H9 (cell line): ENCODE results near the gene PHLDA1. TPM values are rescaled to one million over a fixed set of nuclear protein-coding genes. Genes with fewer than 3 reads are reported as not detected.
A peak's percentile ranks its signal among the peaks of the same experiment; 100 is the strongest.

Experiments used
- DNase-seq: peaks from one replicate; pipeline ENCODE4 v3.0.0-alpha.2; 2017
- H2AFZ ChIP-seq: one replicate; pipeline ENCODE4 v1.6.1; 2013; ENCODE audit warnings: mild to moderate bottlenecking, low read length, control low read depth, moderate library complexity
- H2AK5ac ChIP-seq: 2 replicates; pipeline ENCODE4 v1.6.1; 2013; ENCODE audit warnings: low read length, control low read depth, mixed read lengths; ENCODE audit not compliant: insufficient read length
- H2BK120ac ChIP-seq: one replicate; pipeline ENCODE4 v1.6.1; 2013; ENCODE audit warnings: low read depth, mild to moderate bottlenecking, low read length, control low read depth, inconsistent platforms; ENCODE audit not compliant: poor library complexity, severe bottlenecking
- H2BK12ac ChIP-seq: 2 replicates; pipeline ENCODE4 v1.6.1; 2013; ENCODE audit warnings: low read length, control low read depth, mixed read lengths, low read depth; ENCODE audit not compliant: insufficient read length
- H2BK15ac ChIP-seq: 2 replicates; pipeline ENCODE4 v1.6.1; 2013; ENCODE audit warnings: low read depth, low read length, control low read depth
- H2BK20ac ChIP-seq: one replicate; pipeline ENCODE4 v1.6.1; 2013; ENCODE audit warnings: low read depth, mild to moderate bottlenecking, low read length, control low read depth, inconsistent platforms; ENCODE audit not compliant: poor library complexity, severe bottlenecking
- H2BK5ac ChIP-seq: 2 replicates; pipeline ENCODE4 v1.6.1; 2013; ENCODE audit warnings: low read length, control low read depth, mixed read lengths; ENCODE audit not compliant: insufficient read length
- H3K14ac ChIP-seq: 2 replicates; pipeline ENCODE4 v1.6.1; 2013; ENCODE audit warnings: low read length, control low read depth; ENCODE audit not compliant: insufficient read depth
- H3K18ac ChIP-seq: 2 replicates; pipeline ENCODE4 v1.6.1; 2013; ENCODE audit warnings: low read depth, mild to moderate bottlenecking, mixed read lengths, low read length, control low read depth; ENCODE audit not compliant: insufficient read length
- H3K23ac ChIP-seq: 2 replicates; pipeline ENCODE4 v1.6.1; 2013; ENCODE audit warnings: low read length, control low read depth, mixed read lengths, low read depth; ENCODE audit not compliant: insufficient read length
- H3K23me2 ChIP-seq: 2 replicates; pipeline ENCODE4 v1.6.1; 2013; ENCODE audit warnings: low read depth, mild to moderate bottlenecking, mixed read lengths, low read length, control low read depth; ENCODE audit not compliant: insufficient read length, poor library complexity, severe bottlenecking
- H3K27ac ChIP-seq: 2 replicates; pipeline ENCODE4 v1.5.1; 2013; ENCODE audit warnings: low read length, control low read depth, mixed read lengths, low read depth; ENCODE audit not compliant: insufficient read length
- H3K27me3 ChIP-seq: 2 replicates; pipeline ENCODE4 v1.6.1; 2013; ENCODE audit warnings: low read length, control low read depth, inconsistent platforms; ENCODE audit not compliant: insufficient read depth
- H3K4ac ChIP-seq: 2 replicates; pipeline ENCODE4 v1.6.1; 2013; ENCODE audit warnings: low read depth, mild to moderate bottlenecking, control low read depth, inconsistent platforms, low read length, moderate library complexity
- H3K4me1 ChIP-seq: 2 replicates; pipeline ENCODE4 v1.6.1; 2013; ENCODE audit warnings: low read length, control low read depth, inconsistent platforms; ENCODE audit not compliant: insufficient read depth
- H3K4me2 ChIP-seq: 2 replicates; pipeline ENCODE4 v1.6.1; 2013; ENCODE audit warnings: low read length, control low read depth, mixed read lengths; ENCODE audit not compliant: insufficient read length, insufficient read depth
- H3K56ac ChIP-seq: 2 replicates; pipeline ENCODE4 v1.6.1; 2013; ENCODE audit warnings: low read depth, mild to moderate bottlenecking, mixed read lengths, low read length, control low read depth; ENCODE audit not compliant: insufficient read length
- H3K79me1 ChIP-seq: 2 replicates; pipeline ENCODE4 v1.6.1; 2013; ENCODE audit warnings: low read depth, mild to moderate bottlenecking, moderate library complexity, low read length, control low read depth, inconsistent platforms; ENCODE audit not compliant: insufficient read depth, poor library complexity, severe bottlenecking
- H3K79me2 ChIP-seq: 2 replicates; pipeline ENCODE4 v1.6.1; 2013; ENCODE audit warnings: low read length, control low read depth, inconsistent platforms; ENCODE audit not compliant: insufficient read depth
- H3K9ac ChIP-seq: 2 replicates; pipeline ENCODE4 v1.6.1; 2013; ENCODE audit warnings: low read length, control low read depth, mixed read lengths; ENCODE audit not compliant: insufficient read length; ENCODE audit errors: extremely low read depth
- H3K9me3 ChIP-seq: one replicate; pipeline ENCODE4 v1.6.1; 2013; ENCODE audit warnings: low read depth, low read length, inconsistent platforms; ENCODE audit not compliant: control insufficient read depth
- H3T11ph ChIP-seq: one replicate; pipeline ENCODE4 v1.6.1; 2013; ENCODE audit warnings: mild to moderate bottlenecking, low read length, control low read depth, inconsistent platforms
- H4K20me1 ChIP-seq: one replicate; pipeline ENCODE4 v1.6.1; 2013; ENCODE audit not compliant: control insufficient read depth, insufficient read length, insufficient read depth
- H4K5ac ChIP-seq: 2 replicates; pipeline ENCODE4 v1.6.1; 2013; ENCODE audit warnings: low read depth, mild to moderate bottlenecking, mixed read lengths, low read length, control low read depth; ENCODE audit not compliant: insufficient read length
- H4K8ac ChIP-seq: replicated peaks from 2 replicates; pipeline ENCODE4 v1.6.1; 2013; ENCODE audit warnings: low read length, control low read depth, mixed read lengths, low read depth; ENCODE audit not compliant: insufficient read length
- H4K91ac ChIP-seq: 2 replicates; pipeline ENCODE4 v1.6.1; 2013; ENCODE audit warnings: low read depth, mild to moderate bottlenecking, moderate library complexity, mixed read lengths, low read length, control low read depth; ENCODE audit not compliant: insufficient read length
- H3K27ac Mint-ChIP-seq, 3 experiments: 2 replicates in 2 of 3; 3 replicates in 1 of 3; pipeline ENCODE4 v1.8.0; 2020 to 2021; ENCODE audit warnings: mixed read lengths in 3 of 3, mild to moderate bottlenecking in 1 of 3, moderate library complexity in 1 of 3
- H3K27me3 Mint-ChIP-seq: 2 replicates; pipeline ENCODE4 v1.8.0; 2021; ENCODE audit warnings: low read depth, mild to moderate bottlenecking, moderate library complexity, mixed read lengths
- H3K36me3 Mint-ChIP-seq, 3 experiments: 2 replicates in 2 of 3; 3 replicates in 1 of 3; pipeline ENCODE4 v1.8.0; 2020 to 2021; ENCODE audit warnings: low read depth in 3 of 3, mixed read lengths in 3 of 3; ENCODE audit not compliant: insufficient read depth in 1 of 3
- H3K4me1 Mint-ChIP-seq, 2 experiments: 2 replicates each; pipeline ENCODE4 v1.8.0; 2020; ENCODE audit warnings: mixed read lengths in 2 of 2
- H3K4me3 Mint-ChIP-seq, 2 experiments: 2 replicates in 1 of 2; 3 replicates in 1 of 2; pipeline ENCODE4 v1.8.0; 2020 to 2021; ENCODE audit warnings: mild to moderate bottlenecking in 2 of 2, mixed read lengths in 2 of 2, moderate library complexity in 1 of 2
- H3K9me3 Mint-ChIP-seq, 2 experiments: 2 replicates in 1 of 2; 3 replicates in 1 of 2; pipeline ENCODE4 v1.8.0; 2020; ENCODE audit warnings: mild to moderate bottlenecking in 2 of 2, mixed read lengths in 2 of 2, moderate library complexity in 1 of 2
- CTCF ChIP-seq: fragments of 200-600 bp; sonication (generic); conservative IDR thresholded peaks from 3 replicates; pipeline ENCODE4 v1.8.0; 2021; ENCODE audit warnings: antibody characterized with exemption, mild to moderate bottlenecking
- WGBS: extraction: QIAGEN DNeasy Blood & Tissue Kit; methylation state at CpG from one replicate; pipeline ENCODE4 v1.1.7; 2013; ENCODE audit warnings: missing lambda C conversion rate, low lambda C conversion rate, mixed read lengths; ENCODE audit not compliant: insufficient read length; ENCODE audit errors: extremely low coverage; 5-methylcytosine and 5-hydroxymethylcytosine counted together
- total RNA-seq: library from RNA; stranded (reverse); gene quantifications from 2 replicates; pipeline ENCODE4 v1.2.1, GENCODE V29; 2021

The PHLDA1 gene
- total RNA-seq, 1 experiment from 2014 or later: 106 TPM

- H3K27ac ChIP-seq: no peak overlapping the region
- H3K14ac ChIP-seq: no peak overlapping the region
- peak overlapping the region; percentile 22 for H3K4me2 ChIP-seq
- DNase-seq: no peak
- no peak overlapping the region for H2BK120ac ChIP-seq
- H3K23ac ChIP-seq: no peak overlapping the region
- no peaks in the 10 kb centered on the region; the same call in 1 of the 2 replicates for H3K4me1 ChIP-seq
- Mint-ChIP-seq H3K4me1 (peaks cover 29 to 31% of the 10 kb centered on the region in 2 experiments), H3K36me3 (peaks cover 5 to 47% (median 32%) of the 10 kb centered on the region in 3 experiments; a peak in 4 of 7 replicates), H3K27ac (peak overlapping the region in 1 of 3 experiments; percentile 72; a peak in 2 of 7 replicates), H3K4me3 (peak overlapping the region in 1 of 2 experiments; percentile 58; a peak in 2 of 5 replicates), H3K9me3 (no peaks in the 10 kb centered on the region; a peak in 1 of 5 replicates), H3K27me3 (peaks cover 3% of the 10 kb centered on the region)
- H4K5ac ChIP-seq: no peak overlapping the region
- no peak overlapping the region for H2AFZ ChIP-seq
- H3K79me2 ChIP-seq: peaks cover 11% of the 10 kb centered on the region; the same call in 1 of the 2 replicates
- H2AK5ac ChIP-seq: no peak overlapping the region
- no peaks in the 10 kb centered on the region for H3K79me1 ChIP-seq
- H3K18ac ChIP-seq: no peak overlapping the region
- no CpG with 5 or more reads among the region's 1 CpG for WGBS
- no peaks in the 10 kb centered on the region for H3K23me2 ChIP-seq
- no peak overlapping the region for H2BK15ac ChIP-seq
- no peak overlapping the region for H2BK12ac ChIP-seq
- H3T11ph ChIP-seq: no peak overlapping the region
- H3K4ac ChIP-seq: no peak overlapping the region
- H3K9ac ChIP-seq: no peak overlapping the region
- no peaks in the 10 kb centered on the region for H3K9me3 ChIP-seq
- H3K27me3 ChIP-seq: no peaks in the 10 kb centered on the region
- no peak overlapping the region for H4K8ac ChIP-seq
- H4K20me1 ChIP-seq: no peaks in the 10 kb centered on the region
- no peak overlapping the region for H4K91ac ChIP-seq
- no peak overlapping the region for H2BK20ac ChIP-seq
- no peak overlapping the region for H2BK5ac ChIP-seq
- H3K56ac ChIP-seq: no peak overlapping the region
- TF ChIP-seq CTCF: no peak
Measured at GRCh38 chr12:76026643-76027063, 4.9 kb downstream of the PHLDA1 start.
